Brain microvascular endothelial cell (primary cell): Measurements from ENCODE around the gene FASTKD3.
A peak's percentile ranks its signal among the peaks of the same experiment; 100 is the strongest.

Experiments used
- DNase-seq: peaks from one replicate; pipeline ENCODE4 v3.0.0-alpha.2; 2020
- H3K27ac ChIP-seq: fragments of 250-450 bp; sonication (Bioruptor Pico); 2 replicates; pipeline ENCODE4 v1.5.1; 2020; ENCODE audit warnings: mild to moderate bottlenecking, moderate library complexity
- H3K27me3 ChIP-seq: fragments of 250-450 bp; sonication (Bioruptor Pico); replicated peaks from 2 replicates; pipeline ENCODE4 v1.5.1; 2020; ENCODE audit warnings: mild to moderate bottlenecking
- H3K36me3 ChIP-seq: fragments of 250-450 bp; sonication (Bioruptor Pico); replicated peaks from 2 replicates; pipeline ENCODE4 v1.5.1; 2020; ENCODE audit warnings: mild to moderate bottlenecking
- H3K4me3 ChIP-seq: 2 replicates; pipeline ENCODE4 v1.5.1; 2011; ENCODE audit warnings: low read depth, mild to moderate bottlenecking, control low read depth, low read length, moderate library complexity
- CTCF ChIP-seq: IDR thresholded peaks from 2 replicates; pipeline ENCODE4 v1.5.1; 2011; ENCODE audit warnings: low read depth, mild to moderate bottlenecking, moderate library complexity, low read length, control low read depth, inconsistent platforms; ENCODE audit errors: missing control alignments
- in situ Hi-C: cut with HindIII; loops from 2 replicates; pipeline ENCODE4 v1.10.0; 2017; ENCODE audit warnings: low sequenced_read_pairs, low pct_ligation_motif_present

Gene FASTKD3

GRCh38 chr5:7897014-7897600, 28.3 kb upstream of the FASTKD3 start:
- H3K27ac ChIP-seq = no peak overlapping the region
- no peaks in the 10 kb centered on the region for H3K27me3 ChIP-seq
- peak; percentile 88 for TF ChIP-seq CTCF
- DNase-seq = peak; percentile 79
- in situ Hi-C loops = no loop called here
- H3K4me3 ChIP-seq = no peak overlapping the region
- H3K36me3 ChIP-seq = peaks cover 60% of the 10 kb centered on the region

DNA sequence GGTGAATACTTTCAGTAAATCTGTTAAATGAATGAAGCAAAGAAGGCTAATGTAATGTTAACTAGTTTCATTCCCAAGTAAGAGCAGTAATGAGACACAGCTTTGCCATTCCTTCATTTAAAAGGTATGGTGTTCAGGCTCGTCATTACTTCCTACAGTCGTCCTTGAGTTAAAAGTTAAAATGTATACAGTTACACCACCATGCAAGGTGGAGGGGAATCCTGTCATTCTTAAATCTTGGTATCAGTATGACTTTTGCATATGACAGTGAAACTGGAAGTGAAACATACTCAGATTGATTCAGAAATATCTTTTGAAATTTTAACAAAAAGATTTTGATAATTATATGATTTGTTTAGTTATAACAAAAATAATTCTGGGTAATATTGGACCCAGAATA, 26.0 kb upstream of the FASTKD3 start:
- no peak for TF ChIP-seq CTCF
- Histone ChIP-seq H3K4me3 (no peak overlapping the region), H3K27ac (no peak overlapping the region), H3K27me3 (no peaks in the 10 kb centered on the region), H3K36me3 (peaks cover 60% of the 10 kb centered on the region)
- no peak for DNase-seq
- in situ Hi-C loops = no loop called here

- Histone ChIP-seq H3K36me3 (peaks cover 60% of the 10 kb centered on the region), H3K4me3 (no peak overlapping the region), H3K27ac (no peak overlapping the region), H3K27me3 (no peaks in the 10 kb centered on the region)
- DNase-seq = no peak
- no peak for TF ChIP-seq CTCF
- in situ Hi-C loops = no loop called here
Measured at GRCh38 chr5:7894439-7894838, 25.6 kb upstream of the FASTKD3 start.

- Histone ChIP-seq H3K27me3 (no peaks in the 10 kb centered on the region), H3K36me3 (peaks cover 30% of the 10 kb centered on the region), H3K27ac (no peak overlapping the region), H3K4me3 (no peak overlapping the region)
- no peak for DNase-seq
- in situ Hi-C loops = no loop called here
- TF ChIP-seq CTCF = no peak
Measured at GRCh38 chr5:7888901-7889300, 20.1 kb upstream of the FASTKD3 start.

- H3K36me3 ChIP-seq = peaks cover 31% of the 10 kb centered on the region
- in situ Hi-C loops = no loop called here
- H3K27ac ChIP-seq = no peak overlapping the region
- H3K4me3 ChIP-seq = no peak overlapping the region
- TF ChIP-seq CTCF = peak; percentile 32
- DNase-seq = no peak
- H3K27me3 ChIP-seq = no peaks in the 10 kb centered on the region
Measured at GRCh38 chr5:7886849-7887475, 18.1 kb upstream of the FASTKD3 start.
